Right lobe of liver (tissue), 6 donors: ENCODE results near the gene CDCA4. TPM values are rescaled to one million over a fixed set of nuclear protein-coding genes. Genes with fewer than 3 reads are reported as not detected.
A peak's percentile ranks its signal among the peaks of the same experiment; 100 is the strongest.

Source experiments
- ATAC-seq, 4 donors: fragments of 200-7000 bp; cut with Tn5 transposase; one replicate each; pipeline ENCODE4 v1.9.1; 2020; ENCODE audit warnings: mild to moderate bottlenecking in 4 of 4, moderate library complexity in 4 of 4
- DNase-seq, 3 donors: peaks; one replicate each; pipeline ENCODE4 v3.0.0-alpha.2; 2020
- H3K27ac ChIP-seq, 3 donors: fragments of 200-600 bp; one replicate each; pipeline ENCODE4 v1.8.0; 2022
- H3K27me3 ChIP-seq, 2 donors: fragments of 200-600 bp; one replicate each; pipeline ENCODE4 v1.8.0; 2022
- H3K36me3 ChIP-seq, 4 donors: fragments of 200-600 bp; sonication (generic) in 1 of 4; one replicate each; pipeline versions ENCODE4 v1.5.1 to v1.8.0; 2017 to 2022; ENCODE audit warnings: control low read depth in 1 of 4
- H3K4me1 ChIP-seq, 4 donors: fragments of 200-600 bp; sonication (generic) in 1 of 4; one replicate each; pipeline versions ENCODE4 v1.5.1 to v1.8.0; 2017 to 2022; ENCODE audit warnings: control low read depth in 1 of 4
- H3K4me3 ChIP-seq, 3 donors: fragments of 200-600 bp; one replicate each; pipeline ENCODE4 v1.8.0; 2022
- H3K9me3 ChIP-seq, 4 donors: fragments of 200-600 bp; sonication (generic) in 1 of 4; one replicate each; pipeline versions ENCODE4 v1.5.1 to v1.8.0; 2017 to 2022; ENCODE audit warnings: control low read depth in 1 of 4
- POLR2A ChIP-seq: fragments of 450-650 bp; IDR thresholded peaks from one replicate; pipeline ENCODE4 v1.6.1; 2017; ENCODE audit warnings: antibody characterized with exemption, mild to moderate bottlenecking
- WGBS: methylation state at CpG from one replicate; pipeline ENCODE4 v1.1.6; 2018; ENCODE audit warnings: low coverage, low lambda C conversion rate; ENCODE audit not compliant: insufficient coverage; ENCODE audit errors: missing lambda C conversion rate; 5-methylcytosine and 5-hydroxymethylcytosine counted together
- intact Hi-C, 2 donors: fragments of 100-400 bp; cut with DNase I; formaldehyde crosslinking; loops; one replicate each; pipeline versions ENCODE4 v1.11.2 to v1.14.1; 2022
- total RNA-seq, 6 experiments: library from RNA; depleted of rRNA in 2 of 6; stranded (reverse); fragments of >200 nt in 2 of 6; fragmentation: NEBNext Ultra II Directional in 3 of 6; extraction: Animal tissue kit (Norgen Biotek cat#: 25700) in 3 of 6; gene quantifications; one replicate each; pipeline versions ENCODE4 v1.1.0 to v1.2.4, GENCODE V29; 2016 to 2023
- TF ChIP-seq, protein P1 (sequence below), 4 donors: fragments of 200-600 bp in 3 of 4; fragments of 450-650 bp in 1 of 4; IDR thresholded peaks; one replicate each; pipeline versions ENCODE4 v1.5.1 to v1.8.0; 2016 to 2022; ENCODE audit warnings: antibody characterized with exemption in 4 of 4, mild to moderate bottlenecking in 2 of 4
- donor health status: DM: no; HTN: yes; CAD: no.
- donor health status: DM: no; HTN: no; CAD: no.
- donor health status: DM: no; HTN: no; CAD: no.
- donor health status: DM: no; HTN: yes; CAD: no.
- donor health status: DM: no; HTN: yes; CAD: no.

The CDCA4 gene
- total RNA-seq, 6 experiments from 2014 or later, result 0.90 to 3.5 (median 1.7) TPM

DNA sequence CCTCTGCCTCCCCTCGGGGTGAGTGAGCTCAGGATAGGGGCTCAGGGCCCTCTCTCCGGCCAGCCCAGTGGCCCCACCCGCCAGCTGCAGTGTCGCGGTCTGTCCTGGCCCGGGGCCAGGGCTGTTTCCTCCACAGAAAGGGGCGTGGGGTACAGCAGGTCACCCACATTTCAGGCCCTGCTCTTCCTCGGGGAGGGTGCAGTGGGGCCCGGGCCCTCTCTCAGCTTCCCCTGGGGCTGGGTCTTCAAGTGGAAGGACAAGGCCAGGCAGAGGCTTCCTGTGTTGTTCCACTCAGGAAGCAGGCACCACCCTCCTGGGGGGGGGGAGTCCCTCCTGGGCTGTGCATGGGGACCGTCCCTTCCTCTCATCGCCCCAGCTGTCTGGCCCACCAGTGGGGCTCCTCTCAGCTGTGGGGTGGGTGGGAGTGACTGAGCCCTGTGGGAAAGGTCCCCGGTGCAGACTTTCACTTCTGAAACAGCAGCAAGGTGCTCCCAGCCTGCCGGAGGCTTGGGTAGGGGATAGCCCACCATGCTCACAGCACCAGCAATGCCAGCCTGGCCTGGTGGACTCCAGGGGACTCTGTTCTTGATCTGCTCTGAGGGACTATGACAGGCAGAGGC, 40.7 kb upstream of the CDCA4 start:
- peak overlapping the region; percentile 26 to 55 (median 47) for H3K27ac ChIP-seq
- DNase-seq, result peak; percentile 43 to 65 (median 55)
- no peak overlapping the region for H3K4me3 ChIP-seq
- ATAC-seq, result peak; percentile 29 to 58 (median 42)
- peaks cover 0 to 4% (median 0%) of the 10 kb centered on the region in 4 donors for H3K4me1 ChIP-seq
- no peaks in the 10 kb centered on the region for H3K27me3 ChIP-seq
- intact Hi-C loops, result no loop called here
- TF ChIP-seq, protein P1, sequence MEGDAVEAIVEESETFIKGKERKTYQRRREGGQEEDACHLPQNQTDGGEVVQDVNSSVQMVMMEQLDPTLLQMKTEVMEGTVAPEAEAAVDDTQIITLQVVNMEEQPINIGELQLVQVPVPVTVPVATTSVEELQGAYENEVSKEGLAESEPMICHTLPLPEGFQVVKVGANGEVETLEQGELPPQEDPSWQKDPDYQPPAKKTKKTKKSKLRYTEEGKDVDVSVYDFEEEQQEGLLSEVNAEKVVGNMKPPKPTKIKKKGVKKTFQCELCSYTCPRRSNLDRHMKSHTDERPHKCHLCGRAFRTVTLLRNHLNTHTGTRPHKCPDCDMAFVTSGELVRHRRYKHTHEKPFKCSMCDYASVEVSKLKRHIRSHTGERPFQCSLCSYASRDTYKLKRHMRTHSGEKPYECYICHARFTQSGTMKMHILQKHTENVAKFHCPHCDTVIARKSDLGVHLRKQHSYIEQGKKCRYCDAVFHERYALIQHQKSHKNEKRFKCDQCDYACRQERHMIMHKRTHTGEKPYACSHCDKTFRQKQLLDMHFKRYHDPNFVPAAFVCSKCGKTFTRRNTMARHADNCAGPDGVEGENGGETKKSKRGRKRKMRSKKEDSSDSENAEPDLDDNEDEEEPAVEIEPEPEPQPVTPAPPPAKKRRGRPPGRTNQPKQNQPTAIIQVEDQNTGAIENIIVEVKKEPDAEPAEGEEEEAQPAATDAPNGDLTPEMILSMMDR (IDR thresholded peaks at IDR 0.05), result no peak
- TF ChIP-seq POLR2A, result no peak
- WGBS, result no CpG with 5 or more reads among the region's 13 CpGs
- H3K36me3 ChIP-seq, result no peaks in the 10 kb centered on the region
- H3K9me3 ChIP-seq, result no peaks in the 10 kb centered on the region

DNA sequence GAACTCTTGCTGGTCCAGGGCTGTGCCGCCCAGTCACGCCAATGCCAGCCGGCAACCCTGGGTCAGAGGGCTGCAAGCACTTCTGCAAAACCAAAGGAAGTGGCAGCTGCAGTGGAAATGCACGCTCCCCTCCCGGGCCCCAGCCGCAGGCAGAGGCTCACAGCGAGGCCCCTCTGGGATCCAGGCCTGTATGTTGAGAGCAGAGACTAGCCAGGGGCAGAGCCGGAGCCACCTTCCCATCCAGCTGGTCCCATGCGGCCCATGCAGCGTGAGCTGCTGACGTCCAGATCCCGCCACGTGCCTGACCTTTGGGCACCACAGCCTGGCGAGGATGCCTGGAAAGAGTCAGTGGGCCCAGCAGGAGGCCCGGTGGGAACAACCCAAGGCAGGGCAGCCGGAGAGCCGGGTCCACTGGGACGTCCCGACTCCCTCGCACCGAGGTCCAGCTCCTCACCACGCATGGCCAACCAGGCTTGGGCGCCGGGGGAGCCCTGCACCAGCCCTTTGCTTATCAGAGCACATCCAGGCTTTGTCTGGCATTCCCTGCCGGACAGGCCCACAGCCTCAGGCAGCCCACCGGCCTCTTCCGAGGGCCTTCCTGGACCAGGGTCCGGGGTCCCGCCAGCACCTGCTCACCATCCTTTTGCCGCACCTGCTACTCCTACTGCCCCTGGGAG, 40.0 kb upstream of the CDCA4 start:
- Histone ChIP-seq H3K27ac (peak overlapping the region; percentile 26 to 55 (median 47)), H3K4me1 (peaks cover 0 to 4% (median 0%) of the 10 kb centered on the region in 4 donors), H3K9me3 (no peaks in the 10 kb centered on the region), H3K27me3 (no peaks in the 10 kb centered on the region), H3K36me3 (no peaks in the 10 kb centered on the region), H3K4me3 (no peak overlapping the region)
- intact Hi-C loops, result no loop called here
- no peak for TF ChIP-seq POLR2A
- TF ChIP-seq, protein P1 (IDR thresholded peaks at IDR 0.05), result no peak
- no CpG with 5 or more reads among the region's 30 CpGs for WGBS
- DNase-seq (peak; percentile 47 to 56 (median 55)), ATAC-seq (peak; percentile 27 to 47 (median 34))

DNA sequence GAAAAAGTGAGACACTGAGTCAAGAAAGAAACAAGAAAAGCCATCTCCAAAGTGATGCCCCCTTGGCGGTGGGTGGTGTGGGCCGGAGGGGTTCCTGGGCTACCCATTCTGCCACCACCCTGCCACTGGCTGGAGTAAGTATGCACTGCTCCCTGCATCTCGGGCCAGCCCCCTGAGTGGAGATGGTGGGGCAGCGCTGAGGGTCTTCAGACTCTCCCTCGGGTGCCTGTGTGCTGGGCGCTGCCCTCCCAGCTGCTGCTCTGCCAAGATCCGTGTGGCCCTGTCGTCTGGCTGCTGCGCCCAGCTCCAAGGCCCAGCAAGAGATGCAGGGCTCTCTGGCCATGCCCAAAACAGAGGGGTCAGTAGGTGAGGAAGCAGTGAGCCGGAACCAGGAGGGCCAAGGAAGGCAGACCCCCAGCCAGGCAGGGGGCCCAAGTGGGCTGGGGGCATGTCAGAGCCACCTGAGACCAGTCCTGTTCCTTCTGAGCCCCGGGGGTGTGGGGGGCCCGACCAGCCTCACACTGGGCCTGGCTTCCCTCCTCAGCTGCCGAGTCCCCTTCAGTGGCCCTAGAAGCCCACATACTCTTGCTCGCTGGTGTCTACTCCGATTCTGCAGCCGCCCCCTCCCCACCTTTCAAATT, 39.2 kb upstream of the CDCA4 start:
- no peak overlapping the region for H3K4me3 ChIP-seq
- ATAC-seq (no peak), DNase-seq (peak in 1 of 3 donors; percentile 40)
- peaks cover 0 to 4% (median 0%) of the 10 kb centered on the region in 4 donors for H3K4me1 ChIP-seq
- no peaks in the 10 kb centered on the region for H3K36me3 ChIP-seq
- no peaks in the 10 kb centered on the region for H3K9me3 ChIP-seq
- H3K27me3 ChIP-seq, result no peaks in the 10 kb centered on the region
- no peak overlapping the region for H3K27ac ChIP-seq
- intact Hi-C loops, result no loop called here
- TF ChIP-seq POLR2A, result no peak
- TF ChIP-seq, protein P1 (IDR thresholded peaks at IDR 0.05), result no peak
- 60% methylated on average over 2 of the region's 16 CpGs for WGBS

DNA sequence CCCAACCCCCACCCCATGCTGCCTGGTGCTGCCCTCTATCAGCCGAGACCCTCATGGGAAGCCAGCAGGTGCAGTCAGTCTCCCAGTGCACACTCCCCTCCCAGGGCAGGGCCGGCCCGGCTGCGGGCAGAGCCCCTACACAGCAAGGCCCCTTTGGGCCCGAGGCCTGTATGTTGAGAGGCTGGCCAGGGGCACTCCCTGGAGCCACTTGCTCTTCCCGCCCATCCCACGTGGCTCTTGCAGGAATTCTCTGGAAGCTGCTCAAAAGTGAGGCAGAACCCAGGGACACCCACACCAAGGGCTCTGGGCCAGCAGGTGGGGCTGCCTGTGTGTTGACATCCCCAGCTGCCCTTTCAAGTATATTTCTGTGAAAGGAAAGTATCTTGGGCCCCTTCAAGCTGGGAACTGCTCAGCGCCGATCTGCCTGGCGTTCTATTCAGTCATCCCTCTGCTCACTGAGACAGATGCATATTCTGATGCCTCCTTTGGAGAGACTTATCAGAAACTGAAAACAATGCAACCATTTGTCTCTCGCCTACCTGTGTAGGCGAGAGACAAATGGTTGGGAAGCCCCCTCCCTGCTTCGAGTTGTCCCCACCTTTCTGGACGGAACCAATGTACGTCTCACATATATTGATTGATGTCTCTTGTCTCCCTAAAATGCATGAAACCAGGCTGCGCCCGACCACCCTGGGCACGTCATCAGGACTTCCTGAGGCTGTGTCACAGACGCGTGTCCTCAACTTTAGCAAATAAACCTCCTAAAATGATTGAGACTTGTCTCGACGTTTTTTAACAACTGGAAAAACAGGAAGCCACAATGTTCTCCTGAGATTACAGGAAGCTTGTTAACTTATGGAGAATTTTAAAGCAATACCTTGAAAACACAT, 38.4 kb upstream of the CDCA4 start:
- H3K36me3 ChIP-seq, result no peaks in the 10 kb centered on the region
- intact Hi-C loops, result no loop called here
- no peak overlapping the region for H3K27ac ChIP-seq
- ATAC-seq (no peak), DNase-seq (peak in 2 of 3 donors; percentile 48 to 54)
- no peaks in the 10 kb centered on the region for H3K27me3 ChIP-seq
- no peaks in the 10 kb centered on the region for H3K9me3 ChIP-seq
- no peak overlapping the region for H3K4me3 ChIP-seq
- 55% methylated on average over 18 of the region's 22 CpGs for WGBS
- peaks cover 0 to 4% (median 0%) of the 10 kb centered on the region in 4 donors for H3K4me1 ChIP-seq
- TF ChIP-seq, protein P1 (IDR thresholded peaks at IDR 0.05), result no peak
- no peak for TF ChIP-seq POLR2A
